IMR-90 (cell line): ENCODE results near the gene SOX6. TPM values are rescaled to one million over a fixed set of nuclear protein-coding genes. Genes with fewer than 3 reads are reported as not detected.
A peak's percentile ranks its signal among the peaks of the same experiment; 100 is the strongest.
"Not testable (repeated sequence)": the region's sequence is repeated elsewhere in the genome, so short reads cannot be mapped to it uniquely, and the experiment has no call there.

ENCODE experiments used
- ATAC-seq: fragments of 200-7000 bp; cut with Tn5 transposase; 2 replicates; pipeline ENCODE4 v1.9.1; 2020; ENCODE audit warnings: low read depth, mild to moderate bottlenecking, moderate library complexity
- BruUV-seq: library from RNA; stranded (reverse); fragments of 400-500 nt; replicated peaks from 2 replicates; lab custom pipeline; 2021; lab: Mats Ljungman, UMichigan
- CTCF ChIA-PET: fragments of 300-600 bp; formaldehyde crosslinking; extraction: SDS; loops from one replicate; lab custom pipeline; 2021; ENCODE audit warnings: antibody characterized with exemption; lab: Yijun Ruan, JAX
- POLR2A ChIA-PET: fragments of 300-600 bp; sonication (Branson Sonifier 250); formaldehyde crosslinking; loops from one replicate; lab custom pipeline; 2022; ENCODE audit warnings: antibody characterized with exemption; ENCODE audit not compliant: unreplicated experiment; lab: Charles Lee
- DNase-seq: peaks from one replicate; pipeline ENCODE4 v3.0.0; 2013
- H2AFZ ChIP-seq: replicated peaks from 2 replicates; pipeline ENCODE3; 2013; ENCODE audit warnings: low read length, mild to moderate bottlenecking; ENCODE audit not compliant: poor library complexity
- H2AK5ac ChIP-seq: 2 replicates; pipeline ENCODE4 v1.6.1; 2013; ENCODE audit warnings: low read depth, low read length, inconsistent platforms
- H2AK9ac ChIP-seq: replicated peaks from 2 replicates; pipeline ENCODE3; 2013; ENCODE audit warnings: mild to moderate bottlenecking, low read depth, low read length, moderate library complexity; ENCODE audit not compliant: poor library complexity
- H2BK120ac ChIP-seq: 2 replicates; pipeline ENCODE4 v1.6.1; 2013; ENCODE audit warnings: low read depth, low read length, inconsistent platforms
- H2BK15ac ChIP-seq: 3 replicates; pipeline ENCODE4 v1.6.1; 2013; ENCODE audit warnings: low read depth, low read length, inconsistent platforms
- H2BK20ac ChIP-seq: 2 replicates; pipeline ENCODE4 v1.6.1; 2013; ENCODE audit warnings: low read depth, mild to moderate bottlenecking, inconsistent platforms, low read length, moderate library complexity
- H2BK5ac ChIP-seq: 2 replicates; pipeline ENCODE4 v1.6.1; 2013; ENCODE audit warnings: mild to moderate bottlenecking, low read depth, low read length, inconsistent platforms; ENCODE audit not compliant: poor library complexity, severe bottlenecking
- H3K14ac ChIP-seq: replicated peaks from 2 replicates; pipeline ENCODE4 v1.6.1; 2013; ENCODE audit warnings: low read depth, low read length, inconsistent platforms
- H3K18ac ChIP-seq: 2 replicates; pipeline ENCODE4 v1.6.1; 2013; ENCODE audit warnings: low read depth, low read length, control low read depth
- H3K23ac ChIP-seq: 2 replicates; pipeline ENCODE4 v1.6.1; 2013; ENCODE audit warnings: low read depth, low read length, inconsistent platforms
- H3K27ac ChIP-seq: 2 replicates; pipeline ENCODE4 v1.5.1; 2013; ENCODE audit warnings: mild to moderate bottlenecking, control low read depth, low read length; ENCODE audit not compliant: insufficient read depth
- H3K27me3 ChIP-seq: 2 replicates; pipeline ENCODE4 v1.6.1; 2013; ENCODE audit warnings: low read length; ENCODE audit not compliant: control insufficient read depth, insufficient read depth
- H3K36me3 ChIP-seq: 2 replicates; pipeline ENCODE4 v1.6.1; 2013; ENCODE audit warnings: low read length, mixed read lengths; ENCODE audit not compliant: control insufficient read depth, insufficient read depth
- H3K4ac ChIP-seq: 2 replicates; pipeline ENCODE4 v1.6.1; 2013; ENCODE audit warnings: low read depth, low read length, inconsistent platforms
- H3K4me1 ChIP-seq: 2 replicates; pipeline ENCODE4 v1.6.1; 2013; ENCODE audit warnings: low read length, mixed read lengths; ENCODE audit not compliant: control insufficient read depth, insufficient read depth
- H3K4me2 ChIP-seq: 2 replicates; pipeline ENCODE4 v1.6.1; 2013; ENCODE audit warnings: low read depth, mild to moderate bottlenecking, control low read depth, low read length, moderate library complexity
- H3K4me3 ChIP-seq: 2 replicates; pipeline ENCODE4 v1.5.1; 2013; ENCODE audit warnings: low read depth, mild to moderate bottlenecking, control low read depth, low read length, moderate library complexity; ENCODE audit not compliant: insufficient read depth
- H3K56ac ChIP-seq: 2 replicates; pipeline ENCODE4 v1.6.1; 2013; ENCODE audit warnings: low read length, inconsistent platforms; ENCODE audit not compliant: insufficient read depth; ENCODE audit errors: extremely low read depth
- H3K79me1 ChIP-seq, 2 experiments: 2 replicates each; pipeline ENCODE4 v1.6.1; 2013; ENCODE audit warnings: low read length in 2 of 2, inconsistent platforms in 1 of 2, low read depth in 1 of 2
- H3K9ac ChIP-seq: 2 replicates; pipeline ENCODE4 v1.6.1; 2013; ENCODE audit warnings: low read depth, low read length, control low read depth
- H3K9me1 ChIP-seq: 2 replicates; pipeline ENCODE4 v1.6.1; 2013; ENCODE audit warnings: low read length, inconsistent platforms; ENCODE audit not compliant: insufficient read depth
- H3K9me3 ChIP-seq: 2 replicates; pipeline ENCODE4 v1.6.1; 2013; ENCODE audit warnings: low read length; ENCODE audit not compliant: control insufficient read depth, insufficient read depth
- H4K20me1 ChIP-seq: 2 replicates; pipeline ENCODE4 v1.6.1; 2013; ENCODE audit warnings: low read length, inconsistent platforms; ENCODE audit not compliant: insufficient read depth
- H4K5ac ChIP-seq: 2 replicates; pipeline ENCODE4 v1.6.1; 2013; ENCODE audit warnings: mild to moderate bottlenecking, low read depth, low read length, control low read depth
- H4K8ac ChIP-seq, 2 experiments: 2 replicates each; pipeline ENCODE4 v1.6.1; 2013; ENCODE audit warnings: low read depth in 2 of 2, low read length in 2 of 2, control low read depth in 1 of 2, inconsistent platforms in 1 of 2
- H4K91ac ChIP-seq: 2 replicates; pipeline ENCODE4 v1.6.1; 2013; ENCODE audit warnings: low read depth, low read length, inconsistent platforms; ENCODE audit not compliant: insufficient read depth
- WGBS, 2 experiments: methylation state at CpG; one replicate each; pipeline versions ENCODE4 v1.1.5 to v1.1.7; 2013; ENCODE audit warnings: missing lambda C conversion rate in 2 of 2; ENCODE audit not compliant: insufficient read length in 1 of 2; ENCODE audit errors: extremely low coverage in 2 of 2; 5-methylcytosine and 5-hydroxymethylcytosine counted together
- dilution Hi-C: fragments of 300-500 bp; cut with HindIII; formaldehyde crosslinking; loops from one replicate; pipeline ENCODE4 v1.14.3; 2018; ENCODE audit warnings: low sequenced_read_pairs; ENCODE audit not compliant: unreplicated experiment
- in situ Hi-C: fragments of 300-500 bp; cut with MboI; formaldehyde crosslinking; loops from 3 replicates; pipeline ENCODE4 v1.14.3; 2019; ENCODE audit warnings: low sequenced_read_pairs, inconsistent platforms, mixed read lengths
- intact Hi-C: fragments of 100-400 bp; cut with micrococcal nuclease; formaldehyde crosslinking; loops from 2 replicates; pipeline ENCODE4 v1.10.0; 2022
- polyA plus RNA-seq, 3 experiments: library from polyadenylated mRNA; depleted of rRNA; stranded (reverse); fragments of >200 nt; gene quantifications; 2 replicates each; pipeline ENCODE4 v1.2.3, GENCODE V29; 2012; ENCODE audit warnings: low replicate concordance in 1 of 3
- total RNA-seq: library from RNA; depleted of rRNA; stranded (reverse); fragments of >200 nt; gene quantifications from 2 replicates; pipeline ENCODE4 v1.2.3, GENCODE V29; 2012

SOX6 gene
- total and polyA plus RNA-seq, 2 of the 4 experiments (the other 2 are of a cell fraction): 1.7 to 7.7 TPM

DNA sequence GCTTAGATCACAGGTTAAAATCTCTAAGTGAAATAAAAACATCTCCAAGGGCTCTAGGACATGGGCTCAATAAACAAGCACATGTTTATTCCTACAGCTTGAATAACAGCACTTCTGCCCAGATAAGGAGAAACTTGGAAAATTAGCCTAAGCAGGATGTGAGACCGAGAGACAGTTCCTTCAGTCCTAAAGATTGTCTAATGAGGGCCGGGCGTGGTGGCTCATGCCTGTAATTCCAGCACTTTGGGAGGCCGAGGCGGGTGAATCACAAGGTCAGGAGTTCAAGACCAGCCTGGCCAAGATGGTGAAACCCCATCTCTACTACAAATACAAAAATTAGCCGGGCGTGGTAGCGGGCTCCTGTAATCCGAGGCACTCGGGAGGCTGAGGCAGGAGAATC, 327.2 kb downstream of the SOX6 start:
- POLR2A ChIA-PET, H3K23ac ChIP-seq, H2BK5ac ChIP-seq, BruUV-seq, H3K79me1 ChIP-seq, H2BK20ac ChIP-seq, in situ Hi-C loops, H3K27ac ChIP-seq, H3K4ac ChIP-seq, H4K91ac ChIP-seq, H3K4me1 ChIP-seq, dilution Hi-C loops, H2AK9ac ChIP-seq, intact Hi-C loops, H3K18ac ChIP-seq, H3K9me3 ChIP-seq, H3K27me3 ChIP-seq, H4K20me1 ChIP-seq, H3K56ac ChIP-seq, H3K36me3 ChIP-seq, DNase-seq, H2BK120ac ChIP-seq, CTCF ChIA-PET, H3K4me2 ChIP-seq, H2AK5ac ChIP-seq, H3K9ac ChIP-seq, ATAC-seq, H4K5ac ChIP-seq, H3K4me3 ChIP-seq, H4K8ac ChIP-seq, H3K9me1 ChIP-seq, H2BK15ac ChIP-seq, H2AFZ ChIP-seq: not testable (repeated sequence)
- H3K14ac ChIP-seq: 0 out of 2 replicates have a peak overlapping the region, but pooled peaks have one; percentile 19
- WGBS, 2 experiments: 93% methylated on average over 3 of the region's 10 CpGs; no CpG with 5 or more reads in 1 of the 2 experiments
